NCI-H2227 (cell line): Measurements from ENCODE around the gene ALOX12.

ENCODE experiments used
- DNase-seq: peaks from one replicate; lab custom pipeline; 2025; ENCODE audit not compliant: unreplicated experiment; lab: John Stamatoyannopoulos, UW

ALOX12 gene

DNA sequence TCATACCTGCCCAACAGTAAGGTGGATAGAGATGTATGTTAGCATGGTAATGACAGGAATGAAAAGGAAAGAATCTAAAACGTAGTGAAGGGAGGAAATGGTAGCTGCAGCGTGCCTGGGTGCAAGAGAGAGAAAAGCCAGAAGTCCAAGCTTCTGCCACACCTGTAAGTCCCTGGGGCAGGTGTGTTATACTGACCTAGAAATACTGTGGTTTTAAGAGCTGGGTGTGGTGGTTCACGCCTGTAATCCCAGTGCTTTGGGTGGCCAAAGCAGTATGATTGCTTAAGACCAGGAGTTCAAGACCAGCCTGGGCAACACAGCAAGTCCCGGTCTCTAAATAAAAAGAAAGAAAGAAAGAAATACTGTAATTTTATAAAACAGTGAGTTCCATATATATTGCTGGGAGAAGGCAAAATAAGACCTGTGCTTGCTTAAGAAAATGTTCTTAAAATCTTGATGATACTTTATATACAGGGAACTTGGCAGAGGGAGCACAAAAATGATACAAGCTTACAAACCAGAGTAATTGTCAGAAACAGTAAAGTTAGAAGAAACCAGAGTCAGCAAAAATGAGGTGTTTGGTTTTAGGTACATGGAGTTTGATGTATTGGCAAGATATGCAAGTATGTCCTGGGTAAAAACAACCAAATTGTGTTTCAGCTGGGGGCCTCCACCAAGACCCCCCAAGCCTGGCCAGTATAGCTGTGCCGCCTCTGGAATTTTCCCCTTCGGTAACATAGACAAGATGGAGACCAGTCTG lies 6.6 kb downstream of the ALOX12 start:
- DNase-seq: no peak

DNA sequence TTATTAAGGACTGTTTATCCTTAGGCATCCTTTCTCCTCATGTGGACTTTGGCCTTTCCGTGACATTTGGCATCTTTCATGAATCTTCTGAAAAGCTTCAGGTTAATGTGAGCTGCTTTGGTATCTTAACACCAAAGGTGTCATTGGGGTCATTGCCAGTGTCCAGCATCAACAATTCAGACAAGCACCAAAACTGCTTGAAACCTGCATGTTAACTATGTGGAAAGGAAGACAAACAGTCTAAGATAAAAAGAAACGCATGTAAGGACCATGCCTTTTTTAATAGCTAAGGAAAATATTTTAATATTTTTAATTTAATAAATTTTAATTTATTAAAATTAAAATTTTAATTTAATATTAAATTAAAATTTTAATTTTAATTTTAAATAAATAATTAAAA lies 7.9 kb downstream of the ALOX12 start:
- no peak for DNase-seq

DNA sequence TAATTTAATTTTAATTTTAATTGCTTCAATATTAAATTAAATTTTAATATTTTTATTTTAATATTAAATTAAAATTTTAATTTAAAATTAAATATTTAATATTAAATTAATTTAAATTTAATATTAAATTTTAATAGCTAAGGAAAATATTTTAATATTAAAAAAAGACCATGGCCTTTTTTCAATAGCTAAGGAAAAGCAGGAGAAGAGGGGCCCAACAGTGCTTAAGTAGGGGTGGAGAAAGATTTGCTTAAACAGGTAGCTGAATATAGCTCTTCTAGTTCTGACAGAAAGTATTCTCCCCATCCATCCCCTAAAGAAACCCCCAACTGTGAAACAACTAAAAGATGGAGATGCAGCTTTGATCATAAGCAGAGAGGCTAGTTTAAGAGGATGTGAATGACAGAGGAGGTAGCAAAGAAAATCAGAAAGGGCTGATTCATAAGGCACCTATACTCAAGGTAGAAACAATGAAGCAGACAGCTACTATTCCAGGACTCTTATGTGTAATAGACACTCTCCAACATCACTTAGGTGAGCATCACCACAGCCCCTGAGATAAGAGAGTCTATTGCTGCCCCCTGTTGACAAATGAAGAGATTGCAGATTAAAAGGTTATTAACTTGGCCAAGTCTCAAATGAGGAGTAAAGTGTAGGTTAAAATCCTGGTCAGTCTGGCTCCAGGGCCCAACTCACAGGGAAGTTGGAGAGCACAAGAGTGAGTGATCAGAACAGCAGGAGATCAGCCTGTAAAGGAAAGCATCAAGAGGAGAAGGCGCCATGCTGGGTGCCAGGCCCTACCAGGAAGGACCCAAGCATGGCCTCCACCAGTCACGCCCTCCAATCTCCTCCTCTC lies 8.8 kb downstream of the ALOX12 start:
- peak; percentile 81 for DNase-seq

DNA sequence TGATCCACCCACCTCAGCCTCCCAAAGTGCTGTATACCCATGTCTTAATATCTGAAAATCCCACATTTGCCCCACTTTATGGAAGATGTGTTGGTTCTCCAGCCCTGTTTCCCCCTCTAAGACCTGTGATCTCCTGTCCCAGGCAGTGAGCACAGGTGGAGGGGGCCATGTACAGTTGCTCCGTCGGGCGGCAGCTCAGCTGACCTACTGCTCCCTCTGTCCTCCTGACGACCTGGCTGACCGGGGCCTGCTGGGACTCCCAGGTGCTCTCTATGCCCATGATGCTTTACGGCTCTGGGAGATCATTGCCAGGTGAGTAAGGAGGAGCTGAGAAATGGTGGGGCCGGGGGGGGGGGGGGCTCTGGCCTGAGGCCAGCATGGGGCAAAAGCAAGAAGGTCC lies 9.9 kb downstream of the ALOX12 start:
- no peak for DNase-seq

DNA sequence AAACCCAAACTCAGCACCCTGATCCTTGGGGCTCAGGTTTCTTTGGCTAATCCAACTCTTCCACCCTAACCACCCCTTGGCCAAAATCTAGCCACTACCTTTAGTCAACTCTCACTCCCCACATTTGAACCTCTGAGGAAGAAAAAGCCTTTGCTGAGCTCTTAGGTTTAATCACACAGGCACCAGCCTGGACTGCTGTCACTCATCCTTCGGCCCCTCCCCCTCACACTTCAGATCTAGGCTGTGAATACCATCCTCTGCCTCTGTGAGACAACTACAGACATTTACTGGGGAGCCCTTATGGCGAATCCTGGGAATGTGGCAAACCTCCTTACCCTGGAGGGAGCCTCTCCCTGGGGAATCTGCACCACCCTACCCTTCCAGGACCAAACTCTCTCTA lies 11.3 kb downstream of the ALOX12 start:
- DNase-seq: no peak

DNA sequence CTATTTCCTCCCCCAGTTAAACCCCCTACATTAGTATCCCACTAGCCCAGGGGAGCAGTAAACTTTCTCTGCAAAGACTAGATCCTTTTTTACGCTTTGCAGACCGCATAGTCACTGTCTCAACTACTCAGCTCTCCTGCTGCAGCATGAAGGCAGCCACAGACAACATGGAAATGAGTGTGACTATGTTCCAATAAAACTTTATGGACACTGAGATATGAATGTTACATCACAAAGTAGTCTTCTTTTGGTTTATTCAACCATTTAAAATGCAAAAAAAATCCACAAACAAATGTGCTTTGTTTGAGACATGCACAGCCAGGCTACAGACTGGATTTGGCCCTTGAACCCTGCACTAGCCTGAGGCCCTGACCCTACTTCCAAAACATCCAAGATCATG lies 14.7 kb downstream of the ALOX12 start:
- no peak for DNase-seq

DNA sequence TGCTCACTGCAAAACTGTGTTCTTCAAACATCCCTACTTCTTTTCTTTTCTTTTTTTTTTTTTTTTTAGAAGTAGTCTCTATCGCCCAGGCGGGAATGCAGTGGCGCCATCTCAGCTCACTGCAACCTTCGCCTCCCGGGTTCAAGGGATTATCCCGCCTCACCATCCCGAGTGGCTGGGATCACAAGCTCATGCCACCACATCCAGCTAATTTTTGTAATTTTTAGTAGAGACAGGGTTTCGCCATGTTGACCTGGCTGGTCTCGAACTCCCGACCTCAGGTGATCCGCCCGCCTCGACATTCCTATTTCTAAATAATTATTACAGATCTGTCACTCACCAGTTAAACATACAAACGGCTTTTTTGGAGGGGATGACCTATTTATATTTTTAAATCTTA lies 15.6 kb downstream of the ALOX12 start:
- DNase-seq: no peak

DNA sequence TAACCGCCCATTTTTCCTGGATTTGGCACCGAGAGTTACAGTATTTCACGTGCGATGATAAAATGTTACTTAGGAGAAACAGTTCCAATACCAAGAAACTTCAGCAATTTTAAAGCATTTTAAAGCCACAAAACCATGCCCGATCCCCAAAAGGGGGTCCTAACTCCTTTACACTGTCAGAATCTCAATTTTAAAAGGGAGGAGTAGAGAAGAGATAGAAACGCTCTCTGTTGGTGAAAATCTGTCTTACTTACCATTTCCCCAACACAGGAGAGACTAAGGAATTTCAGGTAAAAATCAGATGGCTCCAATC lies 16.0 kb downstream of the ALOX12 start:
- DNase-seq: no peak

DNA sequence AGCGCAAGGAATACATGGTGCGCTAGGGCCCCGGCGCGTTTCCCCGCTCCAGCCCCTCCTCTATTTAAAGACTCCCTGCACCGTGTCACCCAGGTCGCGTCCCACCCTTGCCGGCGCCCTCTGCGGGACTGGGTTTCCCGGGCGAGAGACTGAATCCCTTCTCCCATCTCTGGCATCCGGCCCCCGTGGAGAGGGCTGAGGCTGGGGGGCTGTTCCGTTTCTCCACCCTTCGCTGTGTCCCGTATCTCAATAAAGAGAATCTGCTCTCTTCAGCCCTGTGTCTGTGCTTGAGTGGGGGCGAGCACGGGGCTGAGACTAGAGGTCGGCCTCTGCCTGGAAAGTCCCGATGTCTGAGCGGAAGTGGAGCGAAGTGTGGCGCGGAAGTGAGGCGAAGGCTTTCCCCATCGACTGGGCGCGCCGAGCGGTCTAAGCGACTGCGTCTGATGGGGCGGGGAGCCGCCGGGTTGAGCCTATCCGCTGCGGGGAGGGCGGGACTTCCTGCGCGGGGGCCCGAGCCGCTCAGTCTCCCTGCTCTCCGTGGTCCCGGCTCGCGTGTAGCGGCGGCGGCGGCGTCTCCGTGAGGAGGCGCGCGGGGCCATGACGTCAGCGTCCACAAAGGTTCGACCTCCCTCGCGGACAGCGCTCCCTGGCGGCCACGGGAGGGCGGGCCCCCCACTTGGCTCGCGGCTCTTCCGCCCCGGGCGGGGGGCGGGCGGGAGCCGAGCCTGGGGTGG lies 18.6 kb downstream of the ALOX12 start:
- DNase-seq: peak; percentile 96

DNA sequence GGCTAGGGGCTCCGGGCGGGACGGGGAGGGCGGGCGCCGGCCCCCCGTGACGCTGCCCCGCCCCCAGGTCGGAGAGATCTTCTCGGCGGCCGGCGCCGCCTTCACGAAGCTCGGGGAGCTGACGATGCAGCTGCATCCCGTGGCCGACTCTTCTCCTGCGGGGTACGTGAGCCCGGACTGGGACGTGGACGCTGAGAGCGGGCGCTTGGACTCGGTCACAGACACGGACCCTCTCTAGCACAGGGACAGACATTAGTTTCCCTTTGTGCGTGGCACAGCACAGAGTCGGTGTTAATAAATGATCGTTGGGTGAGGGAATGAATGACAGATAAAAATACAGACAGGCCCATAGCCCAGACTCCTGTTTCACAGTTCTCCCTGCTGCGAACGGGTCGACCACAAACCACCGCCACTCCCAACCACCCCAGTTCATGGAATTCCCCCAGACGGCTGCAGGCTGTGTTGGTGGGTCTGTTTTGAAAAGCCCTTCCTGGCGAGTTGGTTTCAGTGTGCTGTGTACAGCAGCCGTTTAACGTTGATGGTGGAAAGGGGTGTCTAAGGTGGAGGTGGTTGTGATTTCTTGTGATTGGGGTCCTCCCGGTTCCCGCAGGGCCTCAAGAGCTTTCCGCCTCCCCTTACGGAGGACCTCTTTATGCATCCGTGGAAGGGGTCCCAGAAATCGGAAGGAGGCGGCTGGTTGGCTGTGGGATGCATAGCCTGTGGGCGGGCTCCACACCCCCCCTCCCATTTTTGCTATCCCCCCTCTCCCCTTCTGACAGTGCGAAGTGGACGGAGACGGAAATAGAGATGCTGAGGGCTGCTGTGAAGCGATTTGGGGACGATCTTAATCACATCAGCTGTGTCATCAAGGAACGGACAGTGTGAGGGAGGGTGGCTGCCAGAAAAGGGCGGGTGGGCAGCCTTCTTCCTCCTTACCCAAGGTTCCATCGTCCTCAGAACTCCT lies 19.4 kb downstream of the ALOX12 start:
- peak; percentile 43 for DNase-seq

DNA sequence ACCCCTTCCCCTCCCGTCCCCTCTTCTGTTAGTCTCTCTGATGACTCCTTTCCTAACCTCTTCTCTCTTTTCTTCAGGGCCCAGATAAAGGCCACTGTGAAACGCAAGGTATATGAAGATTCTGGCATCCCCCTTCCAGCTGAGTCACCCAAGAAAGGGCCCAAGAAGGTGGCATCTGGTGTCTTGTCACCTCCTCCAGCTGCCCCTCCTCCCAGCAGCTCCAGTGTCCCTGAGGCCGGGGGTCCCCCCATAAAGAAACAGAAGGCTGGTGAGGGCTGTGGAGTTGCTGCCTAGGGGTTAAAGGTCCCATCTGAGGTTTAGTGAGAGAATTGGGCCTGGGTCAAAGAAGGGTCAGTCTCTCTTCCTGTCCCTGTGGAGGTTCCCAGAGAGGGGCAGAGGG lies 20.6 kb downstream of the ALOX12 start:
- no peak for DNase-seq

DNA sequence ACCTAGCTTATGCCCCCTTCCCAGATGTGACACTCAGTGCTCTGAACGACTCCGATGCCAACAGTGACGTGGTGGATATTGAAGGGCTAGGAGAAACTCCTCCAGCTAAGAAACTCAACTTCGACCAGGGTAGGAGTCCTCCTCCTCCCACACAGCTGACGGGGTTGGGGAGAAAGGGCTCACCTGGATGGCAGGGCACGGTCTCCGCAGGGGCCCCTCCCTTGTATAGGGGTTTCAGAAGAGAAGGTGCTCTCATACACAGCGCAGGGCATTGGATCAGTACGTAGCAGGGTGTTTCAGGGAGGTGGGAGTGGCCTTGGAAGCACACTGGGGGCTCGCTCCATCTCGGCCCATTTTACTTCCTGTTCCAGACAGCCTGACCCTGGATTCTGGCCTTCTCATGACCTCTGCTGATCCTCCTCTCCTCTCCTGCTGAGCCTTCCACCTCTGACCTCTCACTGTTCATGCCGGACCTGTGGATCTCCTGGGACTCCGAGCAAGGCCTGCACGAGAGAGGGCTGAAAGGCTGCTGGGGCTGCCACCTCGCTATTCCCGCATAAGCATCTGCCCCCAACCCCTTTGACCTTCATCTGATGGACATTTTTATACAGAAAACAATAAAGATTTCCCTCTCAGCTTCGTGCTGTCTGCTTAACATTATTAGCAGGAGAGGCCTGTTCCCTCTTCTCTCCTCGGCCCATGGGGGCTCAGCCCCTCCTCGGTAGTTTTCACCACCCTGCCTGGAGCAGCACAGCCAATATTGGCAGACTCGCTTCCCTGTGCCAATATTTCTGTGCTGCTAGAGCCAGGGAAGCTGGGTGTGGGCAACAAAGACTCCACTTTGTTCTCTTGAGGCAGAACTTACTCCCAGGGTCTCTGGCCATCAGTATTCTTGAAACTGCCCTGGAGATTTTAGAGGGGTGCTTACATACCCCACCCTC lies 21.3 kb downstream of the ALOX12 start:
- DNase-seq: no peak

DNA sequence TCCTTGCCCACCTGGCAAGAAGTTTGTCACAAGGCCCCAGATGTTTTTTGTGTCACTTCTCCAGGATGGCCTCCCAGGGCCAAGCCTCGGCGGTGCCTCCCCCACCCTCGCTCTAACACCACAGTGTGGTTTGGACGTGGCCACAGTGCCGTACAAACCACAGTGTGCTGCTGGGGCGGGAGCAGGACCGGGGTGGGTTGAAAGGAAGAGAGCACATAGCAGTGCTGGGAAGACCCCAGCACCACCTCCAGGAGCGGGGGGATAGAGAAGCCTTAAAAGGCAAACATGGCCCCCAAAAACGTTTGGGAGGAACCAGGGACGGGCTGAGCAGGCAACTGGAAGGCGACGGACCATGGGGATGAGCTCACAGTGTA lies 22.0 kb downstream of the ALOX12 start:
- DNase-seq: no peak

DNA sequence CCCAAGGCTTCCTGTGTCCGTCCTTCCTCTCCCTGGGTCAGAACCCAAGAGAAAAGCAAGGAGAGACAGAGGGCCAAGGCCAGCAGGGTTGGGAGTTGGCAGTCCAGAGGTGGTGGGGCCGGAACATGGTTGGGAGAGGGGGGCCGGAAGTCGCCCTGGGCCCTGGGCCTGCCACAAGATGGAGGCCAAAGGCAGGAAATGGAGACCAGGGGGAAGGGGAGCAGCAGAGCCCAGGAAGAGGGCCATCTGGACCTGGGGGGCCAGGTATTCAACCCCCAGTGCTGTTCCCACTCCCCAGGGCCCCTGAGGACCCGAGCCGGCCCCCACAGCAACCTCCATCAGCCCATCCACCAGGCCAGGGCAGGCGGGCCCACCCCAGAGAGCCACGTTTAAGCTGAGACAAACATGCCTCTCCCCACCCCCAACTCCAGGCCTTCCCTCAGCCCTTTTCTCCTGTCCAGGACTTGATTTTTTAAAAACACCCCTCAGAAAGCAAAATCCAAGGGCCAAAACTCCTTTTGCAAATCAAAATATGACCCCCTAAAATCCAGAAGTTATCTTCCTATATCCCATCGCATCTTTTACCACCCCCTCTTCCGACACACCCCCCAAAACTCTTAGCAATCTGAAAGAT lies 22.6 kb downstream of the ALOX12 start:
- no peak for DNase-seq

DNA sequence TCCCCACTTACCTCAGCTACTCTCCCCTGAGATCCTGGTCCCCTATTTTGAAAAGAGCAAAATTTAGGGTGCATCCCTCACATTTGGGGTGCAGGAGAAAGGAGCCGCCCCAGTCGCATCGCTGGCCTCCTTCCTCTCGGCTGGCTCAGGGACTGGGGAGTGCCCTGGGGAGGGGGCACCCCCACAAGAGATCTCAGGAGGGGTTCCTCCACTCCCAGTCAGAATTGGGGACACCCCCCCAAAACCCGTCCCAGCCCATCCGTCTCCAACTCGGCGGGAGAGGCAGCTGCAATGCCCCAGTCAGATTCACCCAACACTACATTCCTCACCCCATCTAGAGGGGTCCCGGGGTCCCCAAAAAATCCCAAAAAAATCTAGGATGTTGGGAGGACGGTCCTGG lies 23.5 kb downstream of the ALOX12 start:
- DNase-seq: no peak

DNA sequence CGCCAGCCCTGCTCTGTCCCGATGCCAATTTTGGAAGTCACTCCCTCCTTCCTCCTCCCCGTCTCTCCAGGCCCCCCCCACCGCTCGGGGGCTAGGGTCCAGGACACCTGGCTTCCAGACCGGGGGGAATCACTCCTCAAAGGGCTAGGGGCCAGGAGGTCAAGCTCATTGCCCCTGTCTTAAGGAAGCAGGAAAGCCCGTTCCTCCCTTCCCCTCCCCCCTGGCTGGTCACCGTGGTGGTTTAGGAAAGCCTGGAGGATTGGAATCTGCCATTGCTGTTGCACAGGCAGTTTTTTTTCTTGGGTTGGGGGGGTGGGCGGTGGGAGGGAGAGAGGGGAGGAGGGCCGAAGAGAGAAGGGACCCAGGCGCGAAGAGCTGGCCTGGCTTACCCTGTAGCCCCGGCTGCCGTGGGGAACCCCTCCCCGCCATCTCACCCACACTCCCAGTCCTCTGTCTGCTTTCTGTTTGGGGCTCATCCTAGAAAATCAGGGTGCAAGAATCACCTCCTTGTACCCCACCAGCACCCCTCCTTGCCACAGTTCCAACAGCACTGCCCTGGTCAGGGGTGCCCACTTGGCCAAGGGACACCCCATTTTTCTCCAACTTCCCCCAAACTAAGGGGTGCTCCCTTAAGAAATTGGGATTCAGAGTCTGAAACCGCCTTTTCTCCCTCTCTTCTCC lies 24.1 kb downstream of the ALOX12 start:
- DNase-seq: peak; percentile 68

DNA sequence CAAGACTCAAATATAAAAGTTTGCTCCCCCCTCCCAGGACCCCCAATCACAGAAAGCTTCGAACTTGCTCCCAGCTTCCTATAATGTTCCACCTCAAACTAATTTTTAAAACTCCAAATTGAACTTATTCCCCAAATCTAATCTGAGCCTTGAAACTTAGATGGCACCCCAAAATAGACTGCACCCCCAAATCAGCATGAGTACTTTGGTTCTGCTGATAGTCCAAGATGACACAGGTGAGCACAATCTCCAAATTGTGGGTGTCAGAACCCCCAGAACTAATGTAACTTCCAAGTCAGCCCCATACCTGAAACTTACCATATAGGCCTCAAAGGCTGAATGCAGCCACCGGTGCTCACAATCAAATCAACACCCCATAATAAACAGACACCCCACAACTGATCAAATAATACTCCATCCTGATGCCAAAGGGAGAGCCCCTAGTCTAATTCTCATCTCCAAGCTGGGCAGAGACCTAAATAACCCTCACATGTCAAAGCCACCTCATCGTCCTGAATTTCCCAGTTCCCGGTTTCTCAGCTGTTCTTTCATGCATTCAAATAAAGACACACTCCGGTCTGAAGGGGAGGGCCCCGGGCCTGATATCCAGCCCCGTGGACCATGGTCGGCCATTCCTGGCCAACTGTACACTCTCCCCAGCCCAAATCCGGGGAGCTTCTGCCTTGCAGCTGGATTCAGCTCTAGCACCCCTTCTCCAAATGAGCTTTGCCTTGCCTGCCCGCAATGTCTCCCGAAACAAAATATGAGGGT lies 25.2 kb downstream of the ALOX12 start:
- DNase-seq: no peak
